Measurements from ENCODE around the gene MT2A.

- TF ChIP-seq POLR2A (IDR thresholded peaks at IDR 0.05; ENCODE audit: low read length) (no peak), GATA1 (IDR thresholded peaks at IDR 0.05; ENCODE audit: low read depth, low read length) (no peak)
These were observed 36.9 kb downstream of the MT2A start for GRCh38 chr16:56645311-56645710.
